ENCODE data around the gene WDFY3.
"Not testable (repeated sequence)": the region's sequence is repeated elsewhere in the genome, so short reads cannot be mapped to it uniquely, and the experiment has no call there.

The WDFY3 gene

DNA sequence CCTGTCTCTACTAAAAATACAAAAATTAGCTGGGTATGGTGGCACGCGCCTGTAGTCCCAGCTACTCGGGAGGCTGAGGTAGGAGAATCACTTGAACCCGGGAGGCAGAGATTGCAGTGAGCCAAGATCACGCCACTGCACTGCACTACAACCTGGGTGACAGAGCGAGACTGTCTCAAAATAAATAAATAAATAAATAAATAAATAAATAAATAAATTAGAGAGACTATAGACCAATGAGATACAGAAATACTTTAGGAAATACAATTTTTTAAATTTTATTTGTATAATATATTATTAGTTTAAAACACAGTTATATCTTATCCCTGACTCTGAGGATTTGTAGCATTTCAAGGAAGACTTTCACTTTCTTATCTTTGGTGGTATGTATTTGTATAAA, 136.9 kb downstream of the WDFY3 start:
- H3K4me3 ChIP-seq (ENCODE audit: low read length in 2 of 2); H3K36me3 ChIP-seq (ENCODE audit: control insufficient read depth in 2 of 2, insufficient read depth in 2 of 2, low read length in 2 of 2); H3K9ac ChIP-seq (ENCODE audit: low read length in 2 of 2); H3K27me3 ChIP-seq (ENCODE audit: control insufficient read depth in 1 of 2, insufficient read depth in 2 of 2, low read length in 2 of 2); H3K9me3 ChIP-seq (ENCODE audit: control insufficient read depth in 2 of 2, low read length in 2 of 2); H3K27ac ChIP-seq (ENCODE audit: low read length); H3K4me1 ChIP-seq (ENCODE audit: control insufficient read depth, insufficient read depth, low read length): not testable (repeated sequence)

GRCh38 chr4:84826681-84827080, 139.8 kb downstream of the WDFY3 start:
- Histone ChIP-seq H3K4me1 (ENCODE audit: control insufficient read depth, insufficient read depth, low read length) (no peaks in the 10 kb centered on the region), H3K27me3 (ENCODE audit: control insufficient read depth in 1 of 2, insufficient read depth in 2 of 2, low read length in 2 of 2) (no peaks in the 10 kb centered on the region), H3K4me3 (ENCODE audit: low read length in 2 of 2) (no peak overlapping the region), H3K9ac (ENCODE audit: low read length in 2 of 2) (no peak overlapping the region), H3K36me3 (ENCODE audit: control insufficient read depth in 2 of 2, insufficient read depth in 2 of 2, low read length in 2 of 2) (peaks cover 6% of the 10 kb centered on the region in 2 donors), H3K9me3 (ENCODE audit: control insufficient read depth in 2 of 2, low read length in 2 of 2) (no peaks in the 10 kb centered on the region), H3K27ac (ENCODE audit: low read length) (no peak overlapping the region)

DNA sequence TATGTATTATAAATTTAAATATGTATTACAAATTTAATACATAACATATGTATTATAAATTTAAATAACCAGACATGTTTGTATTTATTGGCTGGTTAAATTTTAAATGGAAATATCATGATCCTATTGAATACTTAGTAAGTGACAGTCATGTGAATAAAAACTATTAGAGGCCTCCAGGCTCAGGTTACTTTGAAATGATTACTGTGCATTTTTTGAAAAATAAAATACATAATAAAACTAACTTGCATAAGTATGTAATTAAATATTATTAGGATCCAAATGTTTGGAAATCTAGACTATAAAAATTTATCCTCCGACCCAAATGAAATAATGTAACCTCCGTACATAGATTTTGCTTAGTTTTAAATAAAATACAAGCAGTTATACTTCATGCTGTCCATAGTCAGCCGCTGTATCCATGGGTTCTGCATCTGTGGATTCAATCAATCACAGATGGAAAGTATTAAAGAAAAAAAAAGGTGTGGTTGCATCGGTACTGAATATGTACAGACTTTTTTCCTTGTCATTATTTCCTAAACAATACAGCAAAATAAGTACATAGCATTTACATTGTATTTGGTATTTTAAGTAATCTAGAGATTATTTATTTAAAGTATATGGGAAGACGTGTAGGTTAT, 140.7 kb downstream of the WDFY3 start:
- no peak overlapping the region for H3K9ac ChIP-seq (ENCODE audit: low read length in 2 of 2)

DNA sequence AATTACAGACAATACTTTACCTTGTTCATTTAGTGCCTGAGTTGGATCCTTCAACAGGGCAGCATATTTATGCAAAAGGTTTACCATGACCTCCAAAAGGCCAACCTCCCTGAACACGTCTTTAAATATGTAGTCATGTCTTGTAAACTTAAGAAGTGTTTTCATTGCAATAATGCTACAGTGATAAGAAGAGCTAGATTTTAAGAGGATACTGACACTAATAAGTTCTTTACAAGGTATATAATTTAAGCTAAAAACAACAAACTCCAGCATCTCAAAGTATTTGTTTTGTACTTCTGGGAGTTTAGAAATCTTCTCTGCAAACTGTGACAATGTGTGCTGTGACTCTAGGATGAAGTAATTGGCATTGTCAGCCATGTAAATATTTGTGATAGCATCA, 145.4 kb downstream of the WDFY3 start:
- H3K9ac ChIP-seq (ENCODE audit: low read length in 2 of 2), result no peak overlapping the region
- no peak overlapping the region for H3K4me3 ChIP-seq (ENCODE audit: low read length in 2 of 2)
- no peak overlapping the region for H3K27ac ChIP-seq (ENCODE audit: low read length)
- no peaks in the 10 kb centered on the region for H3K27me3 ChIP-seq (ENCODE audit: control insufficient read depth in 1 of 2, insufficient read depth in 2 of 2, low read length in 2 of 2)
- H3K36me3 ChIP-seq (ENCODE audit: control insufficient read depth in 2 of 2, insufficient read depth in 2 of 2, low read length in 2 of 2), result peaks cover 0 to 19% of the 10 kb centered on the region in 2 donors
- H3K9me3 ChIP-seq (ENCODE audit: control insufficient read depth in 2 of 2, low read length in 2 of 2), result no peaks in the 10 kb centered on the region
- no peaks in the 10 kb centered on the region for H3K4me1 ChIP-seq (ENCODE audit: control insufficient read depth, insufficient read depth, low read length)

More for the DNA sequence above, 140.7 kb downstream of the WDFY3 start:
- Histone ChIP-seq H3K4me3 (ENCODE audit: low read length in 2 of 2) (no peak overlapping the region), H3K27ac (ENCODE audit: low read length) (no peak overlapping the region), H3K27me3 (ENCODE audit: control insufficient read depth in 1 of 2, insufficient read depth in 2 of 2, low read length in 2 of 2) (no peaks in the 10 kb centered on the region), H3K4me1 (ENCODE audit: control insufficient read depth, insufficient read depth, low read length) (no peaks in the 10 kb centered on the region), H3K36me3 (ENCODE audit: control insufficient read depth in 2 of 2, insufficient read depth in 2 of 2, low read length in 2 of 2) (peaks cover 6 to 10% of the 10 kb centered on the region in 2 donors), H3K9me3 (ENCODE audit: control insufficient read depth in 2 of 2, low read length in 2 of 2) (no peaks in the 10 kb centered on the region)

DNA sequence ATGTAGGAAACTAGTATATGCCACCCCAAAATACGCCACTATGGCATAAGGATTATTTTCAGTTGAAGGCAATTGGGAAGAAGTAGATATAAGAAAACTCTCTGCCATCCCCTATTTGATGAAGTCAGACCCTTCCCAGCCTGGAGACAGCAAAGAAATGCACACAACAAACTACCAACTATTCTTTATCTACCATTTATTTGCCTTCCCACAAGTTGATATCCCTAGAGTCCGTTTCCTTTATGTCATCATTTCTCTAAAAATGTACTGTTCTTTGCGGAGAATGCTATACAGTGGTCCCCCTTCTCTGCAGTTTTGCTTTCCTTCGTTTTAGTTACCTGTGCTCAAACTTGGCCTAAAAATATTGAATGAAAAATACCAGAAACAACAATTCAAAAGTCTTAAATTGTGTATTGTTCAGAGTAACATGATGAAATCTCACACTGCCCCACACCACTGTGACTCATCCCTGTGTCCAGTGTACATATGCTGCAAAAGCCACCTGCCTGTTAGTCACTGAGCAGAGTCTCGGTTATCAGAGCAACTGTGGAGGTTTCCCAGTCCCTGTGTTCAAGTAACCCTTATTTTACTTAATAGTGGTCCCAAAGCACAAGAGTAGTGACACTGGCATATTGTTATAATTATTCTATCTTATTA, 152.3 kb downstream of the WDFY3 start:
- Histone ChIP-seq H3K27ac (ENCODE audit: low read length) (no peak overlapping the region), H3K36me3 (ENCODE audit: control insufficient read depth in 2 of 2, insufficient read depth in 2 of 2, low read length in 2 of 2) (peaks cover 0 to 14% of the 10 kb centered on the region in 2 donors), H3K4me1 (ENCODE audit: control insufficient read depth, insufficient read depth, low read length) (no peaks in the 10 kb centered on the region), H3K9me3 (ENCODE audit: control insufficient read depth in 2 of 2, low read length in 2 of 2) (no peaks in the 10 kb centered on the region), H3K27me3 (ENCODE audit: control insufficient read depth in 1 of 2, insufficient read depth in 2 of 2, low read length in 2 of 2) (no peaks in the 10 kb centered on the region), H3K9ac (ENCODE audit: low read length in 2 of 2) (no peak overlapping the region), H3K4me3 (ENCODE audit: low read length in 2 of 2) (no peak overlapping the region)

- Histone ChIP-seq H3K9me3 (ENCODE audit: control insufficient read depth in 2 of 2, low read length in 2 of 2) (no peaks in the 10 kb centered on the region), H3K36me3 (ENCODE audit: control insufficient read depth in 2 of 2, insufficient read depth in 2 of 2, low read length in 2 of 2) (peaks cover 0 to 10% of the 10 kb centered on the region in 2 donors), H3K4me3 (ENCODE audit: low read length in 2 of 2) (no peak overlapping the region), H3K9ac (ENCODE audit: low read length in 2 of 2) (no peak overlapping the region), H3K27me3 (ENCODE audit: control insufficient read depth in 1 of 2, insufficient read depth in 2 of 2, low read length in 2 of 2) (no peaks in the 10 kb centered on the region), H3K4me1 (ENCODE audit: control insufficient read depth, insufficient read depth, low read length) (no peaks in the 10 kb centered on the region), H3K27ac (ENCODE audit: low read length) (no peak overlapping the region)
Observed at GRCh38 chr4:84809946-84810345, 156.5 kb downstream of the WDFY3 start.

- Histone ChIP-seq H3K27ac (ENCODE audit: low read length) (no peak overlapping the region), H3K9ac (ENCODE audit: low read length in 2 of 2) (no peak overlapping the region), H3K9me3 (ENCODE audit: control insufficient read depth in 2 of 2, low read length in 2 of 2) (no peaks in the 10 kb centered on the region), H3K4me1 (ENCODE audit: control insufficient read depth, insufficient read depth, low read length) (no peaks in the 10 kb centered on the region), H3K36me3 (ENCODE audit: control insufficient read depth in 2 of 2, insufficient read depth in 2 of 2, low read length in 2 of 2) (peaks cover 0 to 10% of the 10 kb centered on the region in 2 donors), H3K4me3 (ENCODE audit: low read length in 2 of 2) (no peak overlapping the region), H3K27me3 (ENCODE audit: control insufficient read depth in 1 of 2, insufficient read depth in 2 of 2, low read length in 2 of 2) (no peaks in the 10 kb centered on the region)
Observed at GRCh38 chr4:84808332-84808731, 158.2 kb downstream of the WDFY3 start.

- H3K27me3 ChIP-seq (ENCODE audit: control insufficient read depth in 1 of 2, insufficient read depth in 2 of 2, low read length in 2 of 2); H3K9ac ChIP-seq (ENCODE audit: low read length in 2 of 2); H3K27ac ChIP-seq (ENCODE audit: low read length); H3K4me1 ChIP-seq (ENCODE audit: control insufficient read depth, insufficient read depth, low read length); H3K9me3 ChIP-seq (ENCODE audit: control insufficient read depth in 2 of 2, low read length in 2 of 2); H3K4me3 ChIP-seq (ENCODE audit: low read length in 2 of 2): not testable (repeated sequence)
- H3K36me3 ChIP-seq (ENCODE audit: control insufficient read depth in 2 of 2, insufficient read depth in 2 of 2, low read length in 2 of 2), result peaks cover 3 to 13% of the 10 kb centered on the region in 2 donors
Observed at GRCh38 chr4:84806541-84806940, 159.9 kb downstream of the WDFY3 start.

DNA sequence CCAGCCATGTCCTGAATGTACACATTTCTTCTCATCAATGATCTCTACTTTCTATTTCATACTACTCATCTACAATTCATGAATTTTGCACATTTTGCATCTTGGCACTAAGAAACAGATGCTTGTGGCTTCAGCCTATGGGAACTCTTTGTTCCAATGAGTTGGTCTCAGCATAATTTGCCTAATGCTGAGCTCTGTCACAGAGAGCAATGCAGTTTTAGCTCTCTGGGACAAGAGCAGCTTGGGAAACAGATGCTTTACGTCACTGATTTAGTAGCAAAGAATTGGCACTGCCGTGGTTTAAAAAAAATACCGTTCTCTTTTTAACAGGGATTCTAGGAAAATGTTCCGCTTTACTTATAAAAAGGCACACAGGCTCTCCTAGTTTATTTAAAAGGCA, 162.4 kb downstream of the WDFY3 start:
- H3K27me3 ChIP-seq (ENCODE audit: control insufficient read depth in 1 of 2, insufficient read depth in 2 of 2, low read length in 2 of 2), result no peaks in the 10 kb centered on the region
- H3K36me3 ChIP-seq (ENCODE audit: control insufficient read depth in 2 of 2, insufficient read depth in 2 of 2, low read length in 2 of 2), result peaks cover 10 to 19% of the 10 kb centered on the region in 2 donors
- H3K4me3 ChIP-seq (ENCODE audit: low read length in 2 of 2), result no peak overlapping the region
- H3K9me3 ChIP-seq (ENCODE audit: control insufficient read depth in 2 of 2, low read length in 2 of 2), result no peaks in the 10 kb centered on the region
- no peaks in the 10 kb centered on the region for H3K4me1 ChIP-seq (ENCODE audit: control insufficient read depth, insufficient read depth, low read length)
- H3K27ac ChIP-seq (ENCODE audit: low read length), result no peak overlapping the region
- H3K9ac ChIP-seq (ENCODE audit: low read length in 2 of 2), result no peak overlapping the region

GRCh38 chr4:84803720-84804119, 162.8 kb downstream of the WDFY3 start:
- Histone ChIP-seq H3K9me3 (ENCODE audit: control insufficient read depth in 2 of 2, low read length in 2 of 2) (no peaks in the 10 kb centered on the region), H3K4me1 (ENCODE audit: control insufficient read depth, insufficient read depth, low read length) (no peaks in the 10 kb centered on the region), H3K36me3 (ENCODE audit: control insufficient read depth in 2 of 2, insufficient read depth in 2 of 2, low read length in 2 of 2) (peaks cover 10 to 15% of the 10 kb centered on the region in 2 donors), H3K27me3 (ENCODE audit: control insufficient read depth in 1 of 2, insufficient read depth in 2 of 2, low read length in 2 of 2) (no peaks in the 10 kb centered on the region), H3K4me3 (ENCODE audit: low read length in 2 of 2) (no peak overlapping the region), H3K9ac (ENCODE audit: low read length in 2 of 2) (no peak overlapping the region), H3K27ac (ENCODE audit: low read length) (no peak overlapping the region)

DNA sequence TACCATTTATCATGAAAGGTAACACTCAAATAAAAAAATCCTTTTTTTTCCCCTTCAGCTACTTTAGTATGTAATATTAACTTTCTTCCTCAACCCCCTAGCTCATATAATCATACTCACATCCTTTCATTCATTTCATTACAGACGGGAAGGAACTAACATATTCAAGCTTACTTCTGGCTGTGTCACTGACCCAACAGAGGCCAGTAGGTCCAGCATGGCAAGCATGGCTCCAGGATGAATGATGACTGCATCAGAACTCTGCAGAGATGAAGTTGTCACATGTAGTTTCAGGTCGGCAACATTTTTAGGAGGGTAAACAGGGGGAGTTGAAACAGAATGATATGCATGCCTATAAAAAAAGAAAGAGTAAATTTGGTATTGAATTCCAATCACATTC, 163.4 kb downstream of the WDFY3 start:
- no peaks in the 10 kb centered on the region for H3K4me1 ChIP-seq (ENCODE audit: control insufficient read depth, insufficient read depth, low read length)
- no peak overlapping the region for H3K27ac ChIP-seq (ENCODE audit: low read length)
- peaks cover 10 to 15% of the 10 kb centered on the region in 2 donors for H3K36me3 ChIP-seq (ENCODE audit: control insufficient read depth in 2 of 2, insufficient read depth in 2 of 2, low read length in 2 of 2)
- H3K4me3 ChIP-seq (ENCODE audit: low read length in 2 of 2), result no peak overlapping the region
- H3K27me3 ChIP-seq (ENCODE audit: control insufficient read depth in 1 of 2, insufficient read depth in 2 of 2, low read length in 2 of 2), result no peaks in the 10 kb centered on the region
- no peak overlapping the region for H3K9ac ChIP-seq (ENCODE audit: low read length in 2 of 2)
- H3K9me3 ChIP-seq (ENCODE audit: control insufficient read depth in 2 of 2, low read length in 2 of 2), result no peaks in the 10 kb centered on the region

Data from stomach smooth muscle (tissue), 2 donors.